Muscle of leg (tissue), 16 donors: ENCODE results near the gene OR2T34. TPM values are rescaled to one million over a fixed set of nuclear protein-coding genes. Genes with fewer than 3 reads are reported as not detected.
"Not testable (repeated sequence)": the region's sequence is repeated elsewhere in the genome, so short reads cannot be mapped to it uniquely, and the experiment has no call there.

ENCODE experiments used
- DNase-seq: peaks from one replicate; pipeline ENCODE4 v3.0.0; 2013
- H3K27ac ChIP-seq: one replicate; pipeline ENCODE4 v1.5.1; 2013; ENCODE audit warnings: mild to moderate bottlenecking, low read length, control low read depth
- H3K27me3 ChIP-seq: one replicate; pipeline ENCODE4 v1.6.1; 2013; ENCODE audit warnings: low read length; ENCODE audit not compliant: control insufficient read depth, insufficient read depth
- H3K36me3 ChIP-seq: one replicate; pipeline ENCODE4 v1.6.1; 2013; ENCODE audit warnings: low read length; ENCODE audit not compliant: control insufficient read depth, insufficient read depth
- H3K4me1 ChIP-seq: one replicate; pipeline ENCODE4 v1.6.1; 2013; ENCODE audit warnings: low read length; ENCODE audit not compliant: control insufficient read depth, insufficient read depth
- H3K4me3 ChIP-seq: one replicate; pipeline ENCODE4 v1.5.1; 2013; ENCODE audit warnings: low read length, control low read depth
- H3K9me3 ChIP-seq: replicated peaks from 2 replicates; pipeline ENCODE4 v1.6.1; 2013; ENCODE audit warnings: low read depth, low read length; ENCODE audit not compliant: control insufficient read depth
- WGBS: methylation state at CpG from one replicate; pipeline ENCODE4 v1.1.5; 2013; ENCODE audit warnings: missing lambda C conversion rate; ENCODE audit not compliant: insufficient coverage; 5-methylcytosine and 5-hydroxymethylcytosine counted together
- long read RNA-seq, 11 donors: transcript quantifications; one replicate each; lab custom pipeline, GENCODE V29; 2026
- polyA plus RNA-seq, 8 donors: library from polyadenylated mRNA; unstranded; fragments of 120-200 nt; gene quantifications; one replicate each; pipeline versions ENCODE4 v1.2.1 to v1.2.3, GENCODE V29; 2013; ENCODE audit warnings: inconsistent platforms in 1 of 8, low replicate concordance in 1 of 8; ENCODE audit not compliant: insufficient read length in 8 of 8, insufficient read depth in 1 of 8
- total RNA-seq: library from RNA; stranded (reverse); fragments of 120-200 nt; gene quantifications from one replicate; pipeline ENCODE4 v1.2.4, GENCODE V29; 2013

Gene OR2T34, protein sequence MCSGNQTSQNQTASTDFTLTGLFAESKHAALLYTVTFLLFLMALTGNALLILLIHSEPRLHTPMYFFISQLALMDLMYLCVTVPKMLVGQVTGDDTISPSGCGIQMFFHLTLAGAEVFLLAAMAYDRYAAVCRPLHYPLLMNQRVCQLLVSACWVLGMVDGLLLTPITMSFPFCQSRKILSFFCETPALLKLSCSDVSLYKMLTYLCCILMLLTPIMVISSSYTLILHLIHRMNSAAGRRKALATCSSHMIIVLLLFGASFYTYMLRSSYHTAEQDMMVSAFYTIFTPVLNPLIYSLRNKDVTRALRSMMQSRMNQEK
- not detected for total RNA-seq
- polyA plus RNA-seq, result not detected
- long read RNA-seq, donor 1, result 0 reads
- long read RNA-seq, donor 2, result 0 reads
- long read RNA-seq, donor 3, result 0 reads
- long read RNA-seq, donor 4, result 0 reads
- long read RNA-seq, donor 5, result 0 reads
- long read RNA-seq, donor 6, result 0 reads
- long read RNA-seq, donor 7, result 0 reads
- long read RNA-seq, donor 8, result 0 reads
- long read RNA-seq, donor 9, result 0 reads
- long read RNA-seq, donor 10, result 0 reads
- long read RNA-seq, donor 11, result 0 reads

- H3K36me3 ChIP-seq, H3K27ac ChIP-seq, H3K4me1 ChIP-seq, H3K27me3 ChIP-seq, H3K9me3 ChIP-seq, DNase-seq, H3K4me3 ChIP-seq: not testable (repeated sequence)
- WGBS, result no CpG with 5 or more reads among the region's 3 CpGs
Observed at GRCh38 chr1:248574657-248575056, at the start of gene OR2T34. Gene OR2T34 (minus strand): TSS chr1:248574757. CDS start chr1:248574757, 0 bp downstream.

DNA sequence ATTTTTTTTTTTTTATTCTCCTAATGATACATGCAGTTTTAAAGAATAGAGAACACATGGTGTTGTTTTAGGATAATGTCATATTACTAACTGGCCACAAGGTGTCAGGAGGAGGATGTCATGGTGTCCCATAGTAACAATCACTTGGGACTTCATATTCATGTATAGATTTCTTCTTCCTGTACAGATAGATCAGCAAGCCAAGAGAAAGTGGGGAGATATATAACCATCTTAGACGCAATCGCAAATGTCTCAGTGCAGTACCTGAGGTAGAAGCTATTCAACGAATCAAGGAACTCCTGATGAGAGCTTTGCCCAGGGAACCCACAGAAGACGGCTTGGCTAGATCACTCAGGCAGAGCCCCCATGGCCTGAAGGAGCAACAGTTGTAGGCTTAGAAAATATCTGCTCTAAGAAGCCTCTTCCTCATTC, 48.0 kb upstream of the OR2T34 start:
- no peak for DNase-seq
- Histone ChIP-seq H3K4me3 (no peak overlapping the region), H3K4me1 (no peaks in the 10 kb centered on the region), H3K36me3 (no peaks in the 10 kb centered on the region), H3K27ac (no peak overlapping the region), H3K9me3 (peaks cover 15% of the 10 kb centered on the region), H3K27me3 (no peaks in the 10 kb centered on the region)
- WGBS, result 74% methylated on average over 4 of the region's 4 CpGs

- Histone ChIP-seq H3K36me3 (no peaks in the 10 kb centered on the region), H3K27ac (no peak overlapping the region), H3K9me3 (peaks cover 10% of the 10 kb centered on the region), H3K27me3 (no peaks in the 10 kb centered on the region), H3K4me3 (no peak overlapping the region), H3K4me1 (no peaks in the 10 kb centered on the region)
- no peak for DNase-seq
- 54% methylated on average over 2 of the region's 7 CpGs for whole genome bisulfite sequencing
Observed at GRCh38 chr1:248621770-248622169, 47.2 kb upstream of the OR2T34 start.

GRCh38 chr1:248618878-248619277, 44.3 kb upstream of the OR2T34 start:
- Histone ChIP-seq H3K27ac (no peak overlapping the region), H3K9me3 (peaks cover 7% of the 10 kb centered on the region), H3K36me3 (no peaks in the 10 kb centered on the region), H3K4me1 (no peaks in the 10 kb centered on the region), H3K27me3 (no peaks in the 10 kb centered on the region), H3K4me3 (no peak overlapping the region)
- WGBS, result no CpG with 5 or more reads among the region's 3 CpGs
- peak; percentile 1 for DNase-seq

DNA sequence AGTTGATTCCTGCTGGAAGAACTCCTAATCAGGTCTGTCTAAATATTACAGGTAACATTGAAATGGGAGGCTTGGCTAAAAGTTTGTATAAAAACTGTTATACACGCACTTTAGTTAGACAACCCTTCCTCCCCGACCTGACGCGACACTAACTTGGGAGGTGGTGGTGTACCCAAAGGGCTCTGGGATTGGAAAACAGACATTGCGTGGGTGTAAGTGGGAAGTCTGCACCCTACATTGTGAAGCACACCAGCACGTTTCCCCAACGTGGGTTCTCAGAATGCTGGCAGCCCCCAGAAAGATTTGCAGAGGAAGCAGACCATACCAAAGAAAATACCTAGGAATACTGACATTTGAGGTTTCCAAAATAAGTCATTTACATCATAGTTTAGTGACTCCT, 43.6 kb upstream of the OR2T34 start:
- Histone ChIP-seq H3K27ac (no peak overlapping the region), H3K4me3 (no peak overlapping the region), H3K4me1 (no peaks in the 10 kb centered on the region), H3K9me3 (peaks cover 7% of the 10 kb centered on the region), H3K27me3 (no peaks in the 10 kb centered on the region), H3K36me3 (no peaks in the 10 kb centered on the region)
- no peak for DNase-seq
- 95% methylated on average over 4 of the region's 7 CpGs for WGBS

- H3K9me3 ChIP-seq, result peaks cover 17% of the 10 kb centered on the region
- H3K27ac ChIP-seq, result no peak overlapping the region
- no peak overlapping the region for H3K4me3 ChIP-seq
- WGBS, result no CpG with 5 or more reads among the region's 1 CpG
- no peaks in the 10 kb centered on the region for H3K4me1 ChIP-seq
- H3K27me3 ChIP-seq, result no peaks in the 10 kb centered on the region
- DNase-seq, result no peak
- no peaks in the 10 kb centered on the region for H3K36me3 ChIP-seq
Observed at GRCh38 chr1:248613742-248614141, 39.2 kb upstream of the OR2T34 start.

GRCh38 chr1:248611883-248612414, 37.4 kb upstream of the OR2T34 start:
- Histone ChIP-seq H3K4me3 (no peak overlapping the region), H3K4me1 (no peaks in the 10 kb centered on the region), H3K9me3 (peaks cover 17% of the 10 kb centered on the region), H3K27ac (no peak overlapping the region), H3K36me3 (no peaks in the 10 kb centered on the region), H3K27me3 (no peaks in the 10 kb centered on the region)
- 92% methylated on average over 2 of the region's 4 CpGs for WGBS
- no peak for DNase-seq

DNA sequence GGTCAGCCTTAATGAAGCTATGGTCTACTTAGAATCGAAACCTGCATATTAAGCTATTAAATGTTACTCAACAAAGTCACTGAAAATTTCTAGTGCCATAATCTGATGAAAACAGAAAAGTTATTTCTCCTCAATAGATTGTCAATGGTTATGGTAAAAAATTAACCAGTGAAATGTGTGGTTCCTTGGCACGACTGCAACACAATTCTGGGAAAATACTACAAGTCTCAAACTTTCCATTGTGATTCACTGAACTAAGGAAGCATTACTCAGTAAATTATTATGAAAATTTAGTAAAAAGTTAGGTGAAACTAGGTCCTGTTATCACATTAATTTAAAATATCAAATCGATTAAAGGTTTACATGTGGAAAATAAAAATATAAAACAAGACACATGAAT, 35.7 kb upstream of the OR2T34 start:
- H3K27ac ChIP-seq, result no peak overlapping the region
- peaks cover 17% of the 10 kb centered on the region for H3K9me3 ChIP-seq
- no CpG with 5 or more reads among the region's 3 CpGs for whole genome bisulfite sequencing
- H3K4me3 ChIP-seq, result no peak overlapping the region
- no peaks in the 10 kb centered on the region for H3K4me1 ChIP-seq
- H3K27me3 ChIP-seq, result no peaks in the 10 kb centered on the region
- DNase-seq, result no peak
- no peaks in the 10 kb centered on the region for H3K36me3 ChIP-seq

- WGBS, result 79% methylated on average over 6 of the region's 8 CpGs
- no peak for DNase-seq
- H3K4me1 ChIP-seq, result no peaks in the 10 kb centered on the region
- no peak overlapping the region for H3K4me3 ChIP-seq
- H3K36me3 ChIP-seq, result no peaks in the 10 kb centered on the region
- peaks cover 30% of the 10 kb centered on the region for H3K9me3 ChIP-seq
- no peak overlapping the region for H3K27ac ChIP-seq
- no peaks in the 10 kb centered on the region for H3K27me3 ChIP-seq
Observed at GRCh38 chr1:248599396-248599795, 24.8 kb upstream of the OR2T34 start.

DNA sequence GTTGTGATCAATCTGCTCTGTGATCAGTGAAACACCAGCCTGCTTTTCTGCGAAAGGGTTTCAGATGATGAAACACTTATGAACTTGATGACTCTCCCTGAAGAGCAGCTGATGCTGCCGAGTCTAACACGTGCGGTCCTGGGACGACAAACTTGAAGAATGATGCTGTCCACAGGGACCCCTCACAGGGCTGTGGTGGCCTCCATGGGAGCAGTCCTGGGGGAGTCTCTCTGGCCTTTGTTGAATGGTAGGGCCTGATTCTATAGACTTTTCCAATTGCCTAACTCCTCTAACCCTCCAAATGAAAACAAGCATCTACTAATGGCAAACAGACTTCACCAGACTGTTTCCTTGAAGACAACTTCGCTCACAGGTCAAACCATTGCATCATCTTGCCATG, 23.0 kb upstream of the OR2T34 start, which contains the start of gene OR2T10:
Gene OR2T10 (minus strand): TSS at position 112 of the 400 bp plus-strand sequence. CDS start 3,932 bp downstream, outside the sequence.
- Histone ChIP-seq H3K27ac (no peak within 1 kb of the TSS), H3K36me3 (no peaks in the 10 kb centered on the region), H3K27me3 (no peaks in the 10 kb centered on the region), H3K9me3 (peaks cover 32% of the 10 kb centered on the region), H3K4me1 (no peaks in the 10 kb centered on the region), H3K4me3 (no peak within 1 kb of the TSS)
- 87% methylated on average over 5 of the region's 6 CpGs for WGBS
- DNase-seq, result no peak
